RPMI8226 (cell line): Measurements from ENCODE around the gene TMED9.
"Not testable (repeated sequence)": the region's sequence is repeated elsewhere in the genome, so short reads cannot be mapped to it uniquely, and the experiment has no call there.

Source experiments
- DNase-seq: peaks from one replicate; pipeline ENCODE4 v3.0.0-alpha.2; 2015

The TMED9 gene

DNA sequence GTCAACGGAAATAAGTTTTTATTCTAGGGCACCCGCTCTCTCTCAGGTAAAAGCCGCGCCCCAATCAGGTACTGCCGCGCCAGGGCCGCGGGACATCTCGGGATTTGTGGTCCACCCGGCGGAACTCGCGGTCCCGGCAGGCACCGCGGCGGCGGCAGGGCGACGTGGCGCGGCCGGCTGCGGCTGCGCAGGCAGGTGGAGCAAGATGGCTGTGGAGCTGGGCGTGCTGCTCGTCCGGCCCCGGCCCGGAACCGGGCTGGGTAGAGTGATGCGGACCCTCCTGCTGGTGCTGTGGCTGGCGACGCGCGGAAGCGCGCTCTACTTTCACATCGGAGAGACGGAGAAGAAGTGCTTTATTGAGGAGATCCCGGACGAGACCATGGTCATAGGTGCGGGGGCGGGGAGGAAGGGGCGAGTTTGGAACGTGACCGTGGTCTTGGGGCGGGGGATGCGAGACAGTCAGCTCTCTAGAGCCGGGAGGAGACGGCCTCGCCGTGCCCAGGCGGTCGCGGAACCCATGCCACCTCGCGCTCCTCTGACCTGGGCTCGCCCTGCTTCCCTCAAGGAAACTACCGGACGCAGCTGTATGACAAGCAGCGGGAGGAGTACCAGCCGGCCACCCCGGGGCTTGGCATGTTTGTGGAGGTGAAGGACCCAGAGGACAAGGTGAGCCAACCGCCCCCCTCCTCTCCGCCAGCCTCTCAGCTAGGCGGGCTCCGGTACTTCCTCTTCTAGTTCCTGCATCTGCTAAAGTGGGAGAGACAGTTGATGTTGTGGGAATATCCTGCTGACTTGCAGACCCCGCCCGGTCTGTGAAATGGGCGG lies at the start of gene TMED9:
TMED9 (plus strand) TSS at position 194 of the 825 bp plus-strand sequence; CDS start at position 206, 12 bp downstream.
- DNase-seq: peak; percentile 91

DNA sequence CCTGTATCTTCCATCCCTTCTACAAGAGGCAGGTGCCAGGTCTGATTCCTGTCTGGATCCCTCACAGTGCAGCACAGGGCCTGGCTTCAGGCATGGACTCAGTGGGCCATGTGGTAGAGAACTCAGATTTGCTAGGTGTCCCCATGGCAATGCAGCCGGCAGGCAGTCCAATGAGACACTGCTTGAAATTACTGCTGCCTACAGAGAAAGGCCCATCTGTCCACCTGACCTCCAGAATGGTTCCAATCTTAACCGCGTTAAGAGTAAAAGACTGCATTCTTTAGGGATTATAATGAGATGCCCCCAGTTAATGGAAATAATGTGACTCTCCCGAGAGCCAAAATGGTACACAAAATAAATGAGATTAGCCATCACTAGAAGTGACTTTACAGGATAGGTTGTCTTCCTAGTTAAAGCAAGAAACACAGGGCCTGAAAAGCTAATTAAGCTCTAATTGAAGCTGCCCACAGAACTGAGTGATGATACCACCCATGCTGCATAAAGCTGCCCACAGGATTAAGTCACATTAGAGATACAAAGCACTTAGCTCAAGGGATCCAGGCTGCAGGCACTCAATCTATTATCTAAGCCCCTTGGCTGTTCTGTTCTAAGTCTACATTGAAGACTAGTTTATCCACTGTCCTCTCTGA lies 49.1 kb upstream of the TMED9 start:
- no peak for DNase-seq

DNA sequence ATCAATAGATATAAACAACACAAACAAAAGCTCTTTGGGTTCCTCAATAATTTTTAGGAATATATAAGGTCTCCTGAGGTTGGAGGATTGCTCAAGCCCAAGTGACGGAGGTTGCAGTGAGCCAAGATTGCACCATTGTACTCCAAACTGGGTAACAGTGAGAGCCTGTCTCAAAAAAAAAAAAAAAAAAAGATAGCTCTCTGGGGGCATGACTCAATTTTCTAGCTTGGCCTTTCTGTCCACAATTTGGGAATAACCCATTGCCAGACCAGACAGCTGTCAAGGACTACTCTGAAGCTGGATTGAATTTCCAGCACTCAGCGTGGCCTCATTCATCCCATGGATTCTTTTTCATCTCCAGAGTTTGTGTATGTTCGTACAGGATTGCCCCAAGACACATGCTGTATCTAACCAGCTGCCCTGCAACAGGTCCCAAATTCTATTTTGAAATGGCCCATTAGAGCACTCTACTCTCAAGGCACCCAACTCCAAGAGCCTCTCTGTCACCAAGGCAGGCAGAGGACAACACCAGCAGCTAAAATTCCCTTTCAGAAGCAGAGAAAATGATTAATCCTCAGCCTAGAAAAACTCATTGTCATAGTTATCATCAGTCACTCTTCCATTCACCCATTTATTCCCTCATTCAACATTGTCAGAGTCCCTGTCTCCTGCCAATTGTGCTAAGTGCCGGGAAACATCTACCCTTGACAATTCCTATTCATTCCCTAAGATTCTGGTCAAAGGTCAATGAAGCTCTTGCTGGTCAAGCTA lies 46.3 kb upstream of the TMED9 start:
- DNase-seq: no peak

DNA sequence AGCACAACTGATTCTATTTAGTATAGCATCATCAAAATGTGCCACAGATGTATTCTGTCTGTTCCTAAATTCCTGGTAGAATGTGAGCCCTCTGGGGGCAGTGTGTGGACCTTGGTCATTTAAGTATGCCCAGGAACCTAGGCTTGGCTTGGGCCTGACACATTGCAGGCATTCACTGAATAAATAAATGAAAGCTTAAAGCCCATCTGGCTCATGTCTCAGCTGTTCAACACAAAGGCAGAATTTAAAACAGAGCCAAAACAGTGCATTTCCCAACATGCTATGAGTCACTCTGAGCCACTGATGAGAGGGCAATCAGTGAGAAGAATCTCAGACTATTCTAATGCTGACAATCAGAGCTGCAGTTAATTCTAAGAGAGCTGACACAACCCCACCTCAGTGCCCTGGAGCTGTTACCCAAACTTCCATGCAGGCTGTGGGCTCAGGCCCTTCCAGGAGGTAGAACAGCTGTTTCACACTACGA lies 45.7 kb upstream of the TMED9 start:
- DNase-seq: no peak

DNA sequence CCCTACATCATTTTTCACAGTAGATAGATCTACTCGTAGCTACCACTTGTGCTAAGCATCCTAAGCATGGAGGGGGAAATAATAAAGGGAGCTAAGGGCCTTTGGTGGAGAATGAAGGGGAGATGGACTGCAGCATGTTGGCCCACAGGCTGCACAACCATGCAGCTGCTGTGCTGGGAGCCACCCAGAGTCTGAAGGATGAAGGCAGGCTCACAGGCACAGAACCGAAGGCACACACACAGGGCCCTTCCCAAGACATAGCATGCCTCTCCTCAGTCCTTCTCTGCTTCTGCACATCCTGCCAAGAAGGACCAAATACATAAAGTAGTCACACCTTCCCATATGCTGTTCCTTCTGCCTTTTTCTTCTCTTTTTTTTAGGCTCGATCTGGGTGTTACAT lies 44.3 kb upstream of the TMED9 start:
- no peak for DNase-seq

DNA sequence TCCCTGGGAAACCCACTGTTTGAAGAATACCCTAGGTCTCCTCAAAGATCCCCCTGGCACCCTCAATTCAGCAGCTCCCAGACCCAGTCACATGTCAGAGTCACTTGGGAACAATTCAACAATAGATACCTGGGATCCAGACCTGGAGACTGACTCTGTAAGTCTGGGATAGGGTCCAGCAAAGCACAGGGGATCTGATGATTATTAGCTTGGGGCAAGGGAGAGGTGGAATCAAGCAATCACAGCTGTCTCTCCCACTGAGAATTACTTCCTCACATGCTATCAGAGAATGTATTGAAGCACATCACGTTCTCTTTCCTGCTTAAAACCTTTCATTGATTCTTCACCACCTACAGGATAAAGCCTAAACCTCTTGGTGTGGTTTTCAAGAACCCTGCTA lies 43.5 kb upstream of the TMED9 start:
- no peak for DNase-seq

DNA sequence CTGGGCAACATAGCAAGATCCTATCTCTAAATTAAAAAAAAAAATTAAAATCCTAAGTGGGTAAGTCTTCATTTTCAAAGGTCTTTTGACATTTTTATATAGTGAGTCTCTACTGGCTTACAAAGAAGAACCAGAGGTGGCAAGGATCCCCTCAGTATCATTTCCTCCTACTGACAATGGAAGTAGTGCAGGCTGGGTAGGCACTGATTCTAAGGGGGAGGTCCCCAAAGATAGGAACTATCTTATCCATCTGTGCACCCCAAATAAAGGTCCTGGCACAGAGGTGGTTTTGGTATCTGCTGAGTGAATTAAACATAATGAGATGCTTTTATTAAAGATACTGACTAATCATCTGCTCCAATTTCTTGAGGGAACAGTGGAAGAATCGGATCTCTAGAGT lies 41.9 kb upstream of the TMED9 start:
- no peak for DNase-seq

DNA sequence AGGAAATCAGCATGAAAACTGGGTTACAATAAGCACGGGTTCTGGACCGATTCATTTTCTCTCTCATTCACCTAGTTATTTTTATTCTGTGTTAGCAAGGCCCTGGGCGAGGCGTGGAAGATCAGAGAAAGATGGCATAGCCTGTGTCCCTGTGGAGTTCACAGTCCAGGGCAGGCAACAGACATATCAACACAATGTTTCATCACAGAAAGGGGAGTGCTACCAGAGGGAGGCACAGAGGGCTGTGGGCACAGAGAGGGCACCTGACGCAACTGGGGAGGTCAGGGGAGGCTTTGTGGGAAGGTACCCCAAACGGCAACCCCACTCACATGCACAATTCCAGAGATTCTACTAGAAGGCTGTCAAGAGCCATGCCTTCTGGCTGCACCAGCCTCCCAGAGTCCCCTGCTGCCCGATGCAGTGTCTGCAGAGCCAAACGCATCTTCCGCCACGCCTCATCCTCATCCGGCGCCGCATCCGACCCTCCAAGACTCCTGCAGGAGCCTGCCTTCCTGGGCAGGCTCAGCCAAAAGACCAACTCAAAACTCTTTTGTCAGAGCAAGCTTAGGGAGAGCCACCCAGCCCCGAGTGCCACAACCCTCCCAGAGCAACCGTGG lies 39.1 kb upstream of the TMED9 start:
- no peak for DNase-seq

DNA sequence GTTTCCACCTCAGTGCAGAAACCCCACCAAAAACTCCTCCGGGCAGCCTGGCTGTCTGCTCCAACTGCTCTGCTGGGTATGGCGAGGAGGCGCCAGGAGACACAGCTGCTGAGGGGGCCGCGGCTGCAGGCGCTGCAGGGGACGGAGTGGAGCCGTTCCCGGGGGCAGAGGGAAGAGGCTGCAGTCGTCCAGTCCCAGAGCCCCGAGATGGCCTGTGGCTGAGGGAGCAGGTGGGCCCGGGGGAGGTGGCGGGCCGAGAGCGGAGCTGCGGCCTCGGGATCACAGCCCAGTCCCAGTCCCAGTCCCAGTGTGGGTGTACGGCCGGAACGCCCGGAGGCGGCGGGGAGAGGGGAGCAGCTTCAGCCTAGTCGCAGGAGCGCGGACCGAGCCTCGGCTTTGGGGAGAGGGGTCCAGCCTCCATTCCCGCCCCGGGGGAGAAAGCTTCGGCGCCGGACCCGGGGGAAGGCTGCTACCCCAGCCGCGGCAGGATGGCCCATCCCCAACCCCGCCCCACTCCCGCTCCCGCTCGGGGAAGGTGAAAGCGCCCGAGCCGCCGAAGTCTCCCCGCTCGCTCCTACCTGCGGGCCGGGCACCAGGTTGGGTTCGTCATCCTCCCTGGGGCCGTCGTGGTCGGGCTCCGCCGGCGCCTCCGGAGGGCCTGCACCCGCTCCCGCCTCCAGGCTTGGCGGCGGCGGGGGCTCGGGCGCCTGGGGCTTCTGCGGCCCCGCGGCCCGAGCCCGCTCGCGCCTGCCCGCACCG lies 38.2 kb upstream of the TMED9 start:
- DNase-seq: peak; percentile 26

DNA sequence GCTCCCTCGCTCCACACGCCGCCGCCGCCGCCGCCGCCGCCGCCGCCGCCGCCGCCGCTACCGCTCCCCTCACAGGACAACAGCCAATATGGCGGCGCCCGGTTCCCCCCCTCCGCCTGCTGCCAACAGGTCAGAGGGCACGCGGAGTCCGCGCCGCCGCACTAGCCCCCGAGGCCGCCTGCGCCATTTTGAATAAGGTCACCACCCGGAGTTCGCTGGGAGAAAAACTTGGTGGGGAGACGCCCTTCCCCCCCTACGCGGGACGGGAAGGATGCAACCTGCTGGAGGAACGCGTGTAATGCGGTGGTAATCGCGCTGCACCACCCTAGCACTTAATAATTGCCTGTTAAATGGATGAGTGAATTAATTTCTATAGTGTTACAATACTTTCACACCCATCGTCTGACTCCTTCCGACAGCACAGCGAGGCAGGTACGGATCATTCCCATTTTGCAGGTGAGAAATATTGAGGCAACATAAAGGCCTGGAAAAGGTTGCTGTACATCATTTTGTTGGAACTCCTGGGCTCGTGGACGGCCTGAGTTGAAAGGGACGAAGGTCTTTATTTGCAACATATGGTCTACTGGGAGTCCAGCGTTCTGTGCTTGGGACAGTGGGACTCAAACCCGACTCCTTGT lies 37.4 kb upstream of the TMED9 start, which contains the start of gene FAM193B:
FAM193B (minus strand) TSS at position 90 of the 638 bp plus-strand sequence. CDS start 105 bp downstream, outside the sequence.
- peak; percentile 95 for DNase-seq

DNA sequence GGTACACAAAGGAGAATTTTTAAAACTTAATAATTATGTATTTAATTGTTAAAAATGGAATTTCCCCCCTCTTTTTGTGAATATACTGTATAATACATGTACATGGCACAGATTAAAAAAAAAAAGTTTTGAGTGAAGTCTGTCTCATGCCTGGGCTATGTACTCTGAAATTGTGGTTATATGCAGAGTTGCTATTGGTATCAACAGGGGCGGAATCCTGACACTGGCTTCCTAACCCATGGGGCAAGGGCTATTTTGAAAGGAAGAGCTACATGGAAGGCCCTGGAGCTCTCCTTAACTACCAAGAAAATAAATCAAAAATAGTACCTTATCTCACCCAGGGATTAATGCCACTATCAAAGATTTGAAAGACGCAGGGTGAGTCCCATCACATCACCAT lies 36.8 kb upstream of the TMED9 start:
- no peak for DNase-seq

DNA sequence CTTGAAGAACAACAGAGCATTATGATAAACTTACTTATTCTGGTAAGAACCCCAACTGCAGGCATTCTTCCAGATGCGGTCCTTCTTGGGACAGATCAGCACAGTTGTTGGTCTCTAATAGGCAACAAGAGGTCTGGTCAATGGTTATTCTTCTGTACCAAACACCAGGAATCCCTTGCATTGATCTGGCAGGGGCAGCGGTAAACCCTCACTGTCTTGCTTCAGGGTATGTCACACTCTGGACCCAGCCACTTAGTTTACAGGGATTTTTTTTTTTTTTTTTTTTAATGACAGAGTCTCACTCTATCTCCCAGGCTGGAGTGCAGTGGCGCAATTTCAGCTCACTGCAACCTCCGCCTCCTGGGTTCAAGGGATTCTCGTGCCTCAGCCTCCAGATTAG lies 36.3 kb upstream of the TMED9 start:
- DNase-seq: no peak

DNA sequence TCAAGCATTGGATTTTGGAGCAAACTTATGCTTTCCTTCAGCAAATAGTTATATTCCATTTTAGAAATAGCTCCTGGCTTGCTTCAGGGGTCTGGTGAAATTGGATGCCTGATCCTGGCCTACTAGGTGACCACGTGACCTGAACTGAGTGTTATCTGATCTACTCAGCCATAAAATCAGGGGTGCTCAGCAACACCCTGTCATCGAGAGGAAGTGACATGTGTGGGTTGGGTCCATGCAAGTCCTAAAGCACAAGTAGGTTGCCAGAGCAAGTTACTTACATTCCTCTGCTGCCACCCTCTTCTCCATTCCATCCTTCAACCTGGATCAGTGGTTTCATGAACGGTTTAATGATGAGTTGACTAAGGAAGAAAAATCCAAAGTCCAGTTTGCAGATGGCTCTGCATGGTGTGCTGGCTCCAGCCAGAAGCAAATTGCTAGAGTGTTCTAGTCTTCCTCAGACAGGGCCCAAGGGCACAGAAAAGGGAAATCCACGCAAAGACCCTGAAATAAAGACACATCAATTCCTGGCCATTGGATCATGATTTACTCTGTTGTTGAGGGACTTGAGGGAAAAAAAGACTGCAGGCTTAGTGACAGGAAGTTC lies 34.9 kb upstream of the TMED9 start:
- no peak for DNase-seq

DNA sequence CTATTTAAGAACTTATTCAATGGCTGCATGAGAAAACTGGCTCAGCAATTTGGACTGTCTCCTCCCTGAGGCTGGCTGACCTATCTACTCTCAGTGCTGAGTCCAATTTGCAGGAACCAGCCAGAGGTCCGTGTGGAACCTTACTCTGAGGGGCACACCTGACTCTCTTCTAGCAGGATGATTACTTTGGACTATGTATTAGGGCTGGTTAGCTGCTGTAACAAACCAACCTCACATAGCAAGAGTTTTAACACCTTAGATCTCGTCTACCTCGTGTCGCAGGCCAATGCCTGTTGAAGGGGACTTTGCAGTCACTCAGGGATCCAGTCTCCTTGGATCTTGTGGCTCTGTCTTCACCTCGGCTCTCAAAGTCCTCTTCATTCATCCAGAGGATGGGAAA lies 34.2 kb upstream of the TMED9 start:
- DNase-seq: no peak

DNA sequence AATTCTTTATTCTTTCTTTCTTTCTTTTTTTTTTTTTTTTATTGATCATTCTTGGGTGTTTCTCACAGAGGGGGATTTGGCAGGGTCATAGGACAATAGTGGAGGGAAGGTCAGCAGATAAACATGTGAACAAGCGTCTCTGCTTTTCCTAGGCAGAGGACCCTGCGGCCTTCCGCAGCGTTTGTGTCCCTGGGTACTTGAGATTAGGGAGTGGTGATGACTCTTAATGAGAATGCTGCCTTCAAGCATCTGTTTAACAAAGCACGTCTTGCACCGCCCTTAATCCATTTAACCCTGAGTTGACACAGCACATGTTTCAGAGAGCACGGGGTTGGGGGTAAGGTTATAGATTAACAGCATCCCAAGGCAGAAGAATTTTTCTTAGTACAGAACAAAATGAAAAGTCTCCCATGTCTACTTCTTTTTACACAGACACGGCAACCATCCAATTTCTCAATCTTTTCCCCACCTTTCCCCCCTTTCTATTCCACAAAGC lies 32.5 kb upstream of the TMED9 start:
- not testable (repeated sequence) for DNase-seq

DNA sequence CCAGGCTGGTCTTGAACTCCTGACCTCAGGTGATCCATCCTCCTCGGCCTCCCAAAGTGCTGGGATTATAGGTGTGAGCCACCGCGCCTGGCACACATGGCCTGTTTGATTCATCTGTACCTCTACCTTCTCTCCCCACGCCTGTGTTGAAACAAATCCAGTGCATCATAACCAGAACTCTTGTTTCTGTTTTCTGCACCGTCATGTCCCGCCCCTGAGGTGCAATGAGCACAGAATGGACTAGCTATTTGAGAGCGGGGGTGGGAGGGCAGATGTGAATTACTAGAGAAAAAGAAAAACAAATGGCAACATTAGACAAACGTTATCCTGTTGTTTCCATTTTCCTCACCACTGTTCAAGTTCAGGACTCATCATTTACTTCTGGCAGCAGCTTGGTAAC lies 27.0 kb upstream of the TMED9 start:
- no peak for DNase-seq

DNA sequence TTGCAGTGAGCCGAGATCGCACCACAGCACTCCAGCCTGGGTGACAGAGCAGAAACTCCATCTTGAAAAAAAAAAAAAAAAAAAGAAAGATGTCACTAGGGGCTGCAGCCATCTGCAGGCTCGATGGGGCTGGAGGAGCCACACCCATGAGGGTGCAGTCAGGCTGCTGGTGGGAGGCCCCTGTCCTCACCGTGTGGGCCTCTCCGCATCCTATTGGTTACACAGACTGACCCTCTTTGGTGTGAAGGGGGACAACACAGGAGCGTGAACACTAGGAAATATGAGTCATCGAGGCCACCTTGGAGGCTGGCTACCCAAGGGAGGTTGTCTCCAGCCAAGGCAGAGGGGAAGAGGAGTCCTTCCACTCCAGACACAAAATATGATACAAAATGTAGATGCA lies 23.7 kb upstream of the TMED9 start:
- no peak for DNase-seq

DNA sequence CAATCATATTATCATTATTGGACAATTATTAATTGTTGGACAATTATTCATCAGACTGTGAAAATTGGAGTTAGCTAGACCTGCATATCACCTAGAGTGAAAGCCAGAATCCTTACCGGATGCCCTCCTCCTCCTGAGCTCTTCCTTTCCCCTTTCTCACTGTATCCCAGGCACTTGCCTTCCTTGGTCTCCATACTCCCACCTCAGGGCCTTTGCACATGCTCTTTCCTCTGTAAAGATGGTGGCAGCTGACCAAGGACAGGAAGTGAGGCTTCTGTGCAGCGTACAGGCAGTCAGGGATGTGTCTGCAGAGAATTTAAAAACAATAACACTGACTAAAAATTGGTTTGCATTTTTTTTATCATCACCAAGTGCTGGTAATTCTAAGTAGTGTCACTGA lies 22.1 kb upstream of the TMED9 start:
- no peak for DNase-seq

DNA sequence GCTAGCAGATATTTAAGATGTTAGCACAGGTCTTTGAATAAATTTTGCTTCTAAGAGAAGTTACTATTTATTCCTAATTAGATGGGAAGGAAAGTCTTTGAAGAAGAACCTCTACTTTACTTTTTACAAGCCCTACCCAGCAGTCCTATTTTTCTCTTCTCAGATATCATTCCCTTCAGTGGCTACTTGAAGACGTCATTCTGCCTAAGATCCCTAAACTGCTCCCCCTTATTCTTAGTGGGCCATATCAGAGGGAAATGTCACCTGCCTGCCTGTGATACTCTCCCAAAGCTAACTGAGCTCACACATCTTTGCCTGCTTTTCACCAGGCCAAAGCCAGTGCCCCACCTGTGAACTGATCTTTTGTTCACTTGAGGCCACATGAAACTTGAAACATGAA lies 16.5 kb upstream of the TMED9 start:
- DNase-seq: no peak

DNA sequence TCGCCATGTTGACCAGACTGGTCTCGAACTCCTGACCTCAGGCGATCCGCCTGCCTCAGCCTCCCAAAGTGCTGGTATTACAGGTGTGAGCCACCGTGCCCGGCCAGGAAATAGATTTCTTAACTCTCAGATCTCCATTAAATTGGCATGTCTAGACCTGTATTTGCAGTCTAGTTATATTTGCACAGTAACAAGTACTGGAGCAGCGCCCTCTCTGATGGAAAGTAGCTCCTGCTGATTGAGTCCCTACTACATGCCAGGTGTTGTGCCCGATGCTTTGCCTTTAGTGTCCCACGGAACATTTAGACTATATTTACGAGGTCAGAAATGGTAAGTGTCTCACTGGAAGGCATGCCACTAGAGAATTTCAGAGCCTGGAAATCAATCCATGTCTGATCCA lies 15.8 kb upstream of the TMED9 start:
- peak; percentile 23 for DNase-seq

DNA sequence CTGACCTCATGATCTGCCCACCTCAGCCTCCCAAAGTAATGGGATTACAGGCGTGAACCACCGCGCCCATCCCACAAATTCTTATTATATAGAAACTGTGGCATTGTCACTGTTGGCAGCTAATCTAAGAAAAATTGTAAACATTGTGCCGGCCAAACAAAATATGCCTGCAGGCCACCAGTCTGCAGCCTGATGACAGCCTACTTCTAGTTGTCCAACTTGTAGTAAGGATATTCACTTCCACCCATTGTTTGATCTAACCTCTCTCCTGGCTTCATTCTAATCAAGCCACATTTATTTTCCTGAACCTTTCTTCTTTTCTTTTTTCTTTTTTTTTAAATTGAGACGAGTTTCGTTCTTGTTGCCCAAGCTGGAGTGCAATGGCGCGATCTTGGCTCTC lies 13.7 kb upstream of the TMED9 start:
- DNase-seq: no peak
